ENCODE data around the gene RAPGEF1.

RAPGEF1 gene

GRCh38 chr9:131752231-131752884 lies 12.5 kb upstream of the RAPGEF1 start:
- no peak for DNase-seq

GRCh38 chr9:131748411-131748955 lies 8.6 kb upstream of the RAPGEF1 start:
- no peak for DNase-seq

GRCh38 chr9:131747352-131747751 lies 7.5 kb upstream of the RAPGEF1 start:
- DNase-seq = no peak

- DNase-seq = no peak
These were observed 5.7 kb upstream of the RAPGEF1 start for GRCh38 chr9:131745610-131746009.

GRCh38 chr9:131744720-131745201 lies 4.9 kb upstream of the RAPGEF1 start:
- no peak for DNase-seq

GRCh38 chr9:131744171-131744719 lies 4.4 kb upstream of the RAPGEF1 start:
- DNase-seq = no peak

GRCh38 chr9:131743501-131743900 lies 3.6 kb upstream of the RAPGEF1 start:
- no peak for DNase-seq

GRCh38 chr9:131743096-131743495 lies 3.2 kb upstream of the RAPGEF1 start:
- no peak for DNase-seq

GRCh38 chr9:131740898-131741297 lies 1.0 kb upstream of the RAPGEF1 start:
- no peak for DNase-seq

- DNase-seq = no peak
These were observed 530 bp downstream of the RAPGEF1 start for GRCh38 chr9:131739133-131739958.

GRCh38 chr9:131738293-131739132 lies 1.4 kb downstream of the RAPGEF1 start:
- no peak for DNase-seq

- DNase-seq = no peak
These were observed 2.5 kb downstream of the RAPGEF1 start for GRCh38 chr9:131737426-131737825.

- no peak for DNase-seq
These were observed 3.4 kb downstream of the RAPGEF1 start for GRCh38 chr9:131736431-131736830.

GRCh38 chr9:131735238-131736128 lies 4.4 kb downstream of the RAPGEF1 start:
- no peak for DNase-seq

- DNase-seq = no peak
These were observed 5.1 kb downstream of the RAPGEF1 start for GRCh38 chr9:131734781-131735180.

- peak; percentile 35 for DNase-seq
These were observed 5.7 kb downstream of the RAPGEF1 start for GRCh38 chr9:131734165-131734610.

- DNase-seq = peak; percentile 74
These were observed 6.3 kb downstream of the RAPGEF1 start for GRCh38 chr9:131733541-131734061.

- DNase-seq = no peak
These were observed 7.1 kb downstream of the RAPGEF1 start for GRCh38 chr9:131732636-131733289.

GRCh38 chr9:131732061-131732526 lies 7.8 kb downstream of the RAPGEF1 start:
- DNase-seq = no peak

GRCh38 chr9:131731644-131732043 lies 8.2 kb downstream of the RAPGEF1 start:
- DNase-seq = no peak

GRCh38 chr9:131731237-131731636 lies 8.6 kb downstream of the RAPGEF1 start:
- DNase-seq = no peak
